ENCODE data around the gene GSS.

The GSS gene

GRCh38 chr20:34993941-34994508, 38.4 kb upstream of the GSS start:
- no peak for DNase-seq (ENCODE audit: low spot score)

GRCh38 chr20:34992751-34993417, 37.3 kb upstream of the GSS start:
- no peak for DNase-seq (ENCODE audit: low spot score)

- DNase-seq (ENCODE audit: low spot score), result no peak
These were observed 35.1 kb upstream of the GSS start for GRCh38 chr20:34990661-34991214.

- no peak for DNase-seq (ENCODE audit: low spot score)
These were observed 34.6 kb upstream of the GSS start for GRCh38 chr20:34990231-34990630.

- DNase-seq (ENCODE audit: low spot score), result no peak
These were observed 34.1 kb upstream of the GSS start for GRCh38 chr20:34989670-34990069.

DNA sequence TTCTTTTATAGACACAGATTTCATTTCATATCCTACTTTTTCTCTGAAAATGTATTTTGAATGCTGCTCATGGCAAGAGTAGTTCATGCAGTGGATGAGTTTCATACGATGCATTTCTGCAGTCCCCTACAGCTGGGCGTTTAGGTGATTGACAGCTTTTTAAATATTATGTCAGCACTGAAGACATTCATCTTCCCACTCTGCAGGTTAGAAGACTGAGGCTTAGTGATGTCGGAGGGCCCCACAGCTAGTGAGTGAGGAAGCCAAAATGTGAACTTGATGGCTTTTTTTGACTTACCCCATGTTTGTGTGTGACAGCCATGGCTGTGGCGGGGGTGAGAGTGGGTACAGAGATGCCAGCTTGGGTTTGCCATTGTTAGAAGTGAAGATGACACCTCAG, 33.5 kb upstream of the GSS start:
- DNase-seq (ENCODE audit: low spot score), result no peak

GRCh38 chr20:34988191-34988540, 32.6 kb upstream of the GSS start:
- no peak for DNase-seq (ENCODE audit: low spot score)

DNA sequence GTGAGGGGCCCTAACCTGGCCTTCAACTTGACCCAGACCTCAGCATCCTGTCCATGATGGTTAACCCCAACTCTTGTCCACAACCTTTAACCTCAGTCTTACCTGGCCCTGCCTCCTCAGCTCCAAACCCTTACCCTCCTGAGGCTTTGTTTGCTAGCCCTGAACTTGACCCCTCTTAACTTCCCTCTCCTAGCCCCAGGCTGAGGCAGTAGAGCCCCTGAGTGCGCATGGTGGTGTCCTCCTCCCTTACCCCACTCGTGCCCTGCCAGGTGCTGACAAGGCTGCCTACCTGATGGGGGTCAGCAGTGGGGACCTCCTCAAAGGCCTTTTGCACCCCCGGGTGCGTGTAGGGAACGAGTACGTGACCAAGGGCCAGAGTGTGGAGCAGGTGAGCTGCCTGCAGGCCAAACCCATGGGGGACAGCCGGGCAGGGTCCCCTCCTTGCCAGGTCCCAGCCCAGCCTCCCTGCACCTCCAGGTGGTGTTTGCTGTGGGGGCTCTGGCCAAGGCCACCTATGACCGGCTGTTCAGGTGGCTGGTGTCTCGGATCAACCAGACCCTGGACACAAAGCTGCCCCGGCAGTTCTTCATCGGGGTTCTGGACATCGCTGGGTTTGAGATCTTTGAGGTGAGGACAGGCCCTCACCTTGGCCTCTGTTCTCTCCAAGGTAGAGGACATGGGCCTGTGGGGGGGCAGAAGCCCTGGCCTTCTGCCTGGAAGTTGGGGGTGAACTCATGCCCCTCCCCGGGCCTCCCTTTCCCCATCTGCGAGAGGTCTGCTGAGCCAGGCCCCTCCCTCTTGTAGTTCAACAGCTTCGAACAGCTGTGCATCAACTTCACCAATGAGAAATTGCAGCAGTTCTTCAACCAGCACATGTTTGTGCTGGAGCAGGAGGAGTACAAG, 31.9 kb upstream of the GSS start:
- no peak for DNase-seq (ENCODE audit: low spot score)

- DNase-seq (ENCODE audit: low spot score), result no peak
These were observed 31.0 kb upstream of the GSS start for GRCh38 chr20:34986311-34987287.

DNA sequence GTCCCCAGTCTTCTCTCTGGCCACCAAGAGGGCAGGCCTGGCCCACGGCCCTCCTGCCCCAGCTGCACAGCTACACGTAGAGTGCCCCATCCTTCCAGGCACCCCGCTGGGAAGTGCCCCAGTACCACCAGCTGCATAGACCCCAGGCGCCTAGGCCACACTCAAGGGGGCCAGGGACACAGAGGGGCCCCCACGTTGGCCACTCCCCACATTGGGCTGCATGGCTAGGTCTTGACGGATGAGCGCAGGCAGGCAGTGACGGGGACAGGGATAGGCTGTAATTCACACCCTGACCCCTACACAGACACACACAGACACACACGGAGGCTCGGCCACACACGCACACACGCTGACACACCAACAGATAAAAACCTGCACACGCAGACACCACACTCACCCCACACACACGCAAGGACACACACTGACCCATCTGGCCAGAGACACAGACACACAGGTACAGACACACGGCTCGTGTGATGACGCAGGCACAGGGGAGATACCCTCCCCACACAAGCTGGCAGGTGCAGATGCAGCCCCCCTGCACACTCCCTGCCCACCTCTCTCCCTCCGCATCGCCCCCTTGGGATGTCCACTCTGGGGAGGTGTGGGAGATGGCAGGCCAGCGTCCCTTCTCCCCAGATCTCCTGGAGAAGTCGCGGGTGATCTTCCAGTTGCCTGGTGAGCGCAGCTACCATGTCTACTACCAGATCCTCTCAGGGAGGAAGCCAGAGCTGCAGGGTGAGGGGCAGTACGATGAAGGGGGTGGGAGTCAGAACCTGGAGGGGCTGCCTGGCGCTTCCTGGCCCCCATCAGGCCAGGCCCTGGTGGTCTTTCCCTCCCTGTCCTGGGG, 30.1 kb upstream of the GSS start:
- no peak for DNase-seq (ENCODE audit: low spot score)

DNA sequence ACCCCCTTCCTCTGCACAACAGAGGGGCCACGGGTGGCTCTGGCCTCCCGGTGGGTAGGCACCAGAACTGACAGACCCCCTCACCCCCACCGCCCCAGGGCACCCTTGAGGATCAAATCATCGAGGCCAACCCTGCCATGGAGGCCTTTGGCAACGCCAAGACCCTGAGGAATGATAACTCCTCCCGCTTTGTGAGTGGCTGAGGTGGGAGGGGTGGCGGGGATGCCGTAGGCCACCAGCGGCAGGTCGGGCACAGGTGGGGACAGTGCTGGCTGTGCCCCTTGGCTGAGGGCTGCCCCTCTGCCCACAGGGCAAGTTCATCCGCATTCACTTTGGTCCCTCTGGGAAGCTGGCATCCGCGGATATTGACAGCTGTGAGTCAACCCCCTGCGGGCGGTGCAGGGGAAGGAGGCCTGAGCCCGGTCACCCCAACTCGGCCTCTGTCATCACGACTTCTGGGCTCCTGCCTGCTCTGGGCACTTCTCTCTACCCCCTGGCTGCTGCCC, 29.2 kb upstream of the GSS start:
- no peak for DNase-seq (ENCODE audit: low spot score)

DNA sequence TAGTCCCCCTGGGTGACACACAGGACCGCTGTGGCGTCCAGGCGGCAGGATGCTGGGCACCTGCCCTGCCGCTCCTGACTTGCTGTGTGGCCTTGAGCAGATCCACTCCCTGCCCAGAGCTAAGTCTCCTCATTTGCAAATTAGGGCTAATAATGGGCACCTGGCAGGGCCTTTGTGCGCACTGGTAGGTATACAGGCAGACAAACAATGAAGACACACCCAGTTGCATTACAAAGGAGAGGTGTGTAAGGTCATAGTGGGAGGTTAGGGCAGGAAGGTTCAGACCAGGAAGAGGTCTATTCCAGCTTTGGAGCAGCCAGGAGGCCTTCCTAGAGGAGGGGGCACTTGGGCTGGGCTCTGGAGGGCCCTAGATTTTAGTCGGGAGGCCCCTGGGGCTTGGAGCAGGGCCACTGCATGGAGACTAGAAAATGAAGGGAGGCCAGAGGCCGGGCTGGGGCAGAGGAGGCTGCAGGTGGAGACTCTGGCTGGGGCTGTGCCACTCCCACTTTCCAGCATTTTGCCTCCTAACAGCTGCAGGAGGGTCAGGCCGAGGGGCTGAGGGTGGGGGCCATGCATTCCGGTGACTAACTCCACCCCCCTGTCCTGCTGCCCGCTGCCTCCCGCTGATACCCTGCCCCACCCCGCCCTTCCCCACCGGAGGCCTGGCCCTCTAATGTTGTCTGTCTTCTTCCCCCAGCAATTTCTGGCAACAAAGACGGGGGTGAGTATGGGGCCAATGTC, 28.6 kb upstream of the GSS start:
- DNase-seq (ENCODE audit: low spot score), result no peak

DNA sequence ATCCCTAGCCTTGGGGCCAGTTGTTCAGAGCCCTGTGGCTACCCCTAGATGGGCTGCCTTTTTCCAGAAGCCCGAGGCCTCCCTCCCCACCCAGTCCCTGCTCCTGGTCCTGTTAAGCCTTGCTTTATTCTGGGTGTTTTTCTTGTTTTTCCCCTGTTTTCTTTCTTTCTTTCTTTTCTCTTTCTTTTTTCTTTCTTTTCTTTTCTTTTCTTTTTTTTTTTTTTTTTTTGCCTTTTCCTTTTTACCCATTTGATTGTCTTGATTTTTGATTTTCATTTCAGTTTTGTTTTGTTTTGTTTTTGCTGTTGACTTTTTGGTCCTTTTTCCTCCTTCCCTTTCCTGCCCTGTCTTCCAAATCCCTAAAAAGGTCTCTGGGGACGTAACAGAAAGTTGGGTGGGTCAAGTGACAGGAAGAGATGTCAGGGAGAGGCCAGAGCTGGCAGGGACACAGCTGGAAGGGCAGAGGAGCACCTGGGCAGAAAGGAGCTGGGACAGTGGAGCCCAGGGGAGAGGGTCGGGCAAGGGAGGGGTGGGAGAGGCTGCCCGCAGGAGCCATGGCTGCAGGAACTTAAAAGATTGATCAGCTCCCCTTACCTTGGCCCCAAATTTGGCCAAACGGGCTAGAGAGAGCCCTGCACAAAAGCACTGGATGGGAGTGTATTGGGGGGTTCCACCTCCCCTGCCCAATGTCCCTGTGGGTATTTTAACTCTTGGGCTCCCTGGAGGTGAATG, 27.6 kb upstream of the GSS start:
- DNase-seq (ENCODE audit: low spot score), result no peak

DNA sequence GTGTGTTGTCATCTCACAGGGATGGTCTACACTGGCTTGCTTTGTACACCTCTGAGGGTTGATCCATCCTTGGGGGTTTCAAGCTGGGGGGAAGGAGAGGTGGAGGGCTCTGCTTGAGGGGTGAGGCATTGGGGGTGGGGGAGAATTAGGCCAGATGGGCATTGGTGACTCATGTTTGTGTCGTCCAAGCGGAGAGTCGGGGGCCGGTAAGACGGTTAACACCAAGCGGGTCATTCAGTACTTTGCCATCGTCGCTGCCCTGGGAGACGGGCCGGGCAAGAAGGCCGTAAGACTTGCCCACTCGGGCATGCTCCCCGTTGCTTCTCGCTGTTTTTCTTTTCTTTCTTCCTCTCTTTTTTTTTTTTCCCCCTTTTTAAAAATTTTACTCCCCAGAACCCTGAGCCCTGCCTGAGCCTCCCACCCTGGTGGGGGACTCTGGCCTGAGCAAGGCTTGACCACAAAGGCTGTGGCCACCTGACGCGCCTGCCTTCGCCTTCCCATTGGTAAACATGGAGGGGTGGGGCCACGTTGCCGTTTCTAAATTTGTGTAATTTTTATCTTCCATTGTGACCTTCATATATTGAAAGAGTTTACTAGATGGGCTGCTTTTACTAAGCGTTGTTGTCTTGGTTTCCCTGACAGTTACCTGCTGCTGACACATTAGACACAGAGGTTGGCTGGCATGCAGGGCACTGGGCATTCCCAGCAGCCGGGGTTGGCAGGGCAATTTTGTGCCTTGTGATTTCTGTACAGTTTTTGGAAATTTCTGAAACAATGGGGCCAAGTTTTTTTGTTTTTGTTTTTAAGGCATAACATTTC, 26.9 kb upstream of the GSS start:
- DNase-seq (ENCODE audit: low spot score), result no peak

GRCh38 chr20:34980543-34981233, 25.1 kb upstream of the GSS start:
- no peak for DNase-seq (ENCODE audit: low spot score)

GRCh38 chr20:34979366-34980153, 24.0 kb upstream of the GSS start:
- DNase-seq (ENCODE audit: low spot score), result no peak
